Raji (cell line): ENCODE results near the gene MYCBPAP.
A peak's percentile ranks its signal among the peaks of the same experiment; 100 is the strongest.

Experiments
- POLR2A ChIP-seq: IDR thresholded peaks from 2 replicates; pipeline ENCODE4 v1.6.1; 2011; ENCODE audit warnings: low read depth, low read length, control low read depth; ENCODE audit not compliant: insufficient read depth

The MYCBPAP gene

DNA sequence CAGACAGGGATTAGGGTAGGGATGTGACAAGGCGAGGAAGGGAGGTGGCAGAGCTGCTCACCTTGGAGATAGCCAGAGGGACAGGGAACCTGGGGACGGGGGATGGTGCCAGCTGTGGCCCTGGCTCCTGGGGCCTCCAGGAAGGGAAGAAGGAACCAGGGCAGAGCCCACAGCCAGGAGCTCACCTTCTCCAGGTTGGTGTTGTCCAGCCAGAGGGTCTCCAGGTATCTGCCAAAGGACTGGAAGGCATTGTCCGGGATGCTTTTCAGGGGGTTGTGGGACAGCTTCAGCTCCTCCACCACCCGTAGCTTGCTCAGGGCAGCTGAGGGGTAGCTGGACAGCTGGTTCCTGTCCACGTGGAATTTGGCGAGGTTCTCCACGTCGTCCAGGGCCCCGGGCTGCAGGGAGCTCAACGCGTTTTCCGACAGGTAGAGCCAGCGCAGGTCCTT, 40.4 kb upstream of the MYCBPAP start:
- TF ChIP-seq POLR2A, result no peak

DNA sequence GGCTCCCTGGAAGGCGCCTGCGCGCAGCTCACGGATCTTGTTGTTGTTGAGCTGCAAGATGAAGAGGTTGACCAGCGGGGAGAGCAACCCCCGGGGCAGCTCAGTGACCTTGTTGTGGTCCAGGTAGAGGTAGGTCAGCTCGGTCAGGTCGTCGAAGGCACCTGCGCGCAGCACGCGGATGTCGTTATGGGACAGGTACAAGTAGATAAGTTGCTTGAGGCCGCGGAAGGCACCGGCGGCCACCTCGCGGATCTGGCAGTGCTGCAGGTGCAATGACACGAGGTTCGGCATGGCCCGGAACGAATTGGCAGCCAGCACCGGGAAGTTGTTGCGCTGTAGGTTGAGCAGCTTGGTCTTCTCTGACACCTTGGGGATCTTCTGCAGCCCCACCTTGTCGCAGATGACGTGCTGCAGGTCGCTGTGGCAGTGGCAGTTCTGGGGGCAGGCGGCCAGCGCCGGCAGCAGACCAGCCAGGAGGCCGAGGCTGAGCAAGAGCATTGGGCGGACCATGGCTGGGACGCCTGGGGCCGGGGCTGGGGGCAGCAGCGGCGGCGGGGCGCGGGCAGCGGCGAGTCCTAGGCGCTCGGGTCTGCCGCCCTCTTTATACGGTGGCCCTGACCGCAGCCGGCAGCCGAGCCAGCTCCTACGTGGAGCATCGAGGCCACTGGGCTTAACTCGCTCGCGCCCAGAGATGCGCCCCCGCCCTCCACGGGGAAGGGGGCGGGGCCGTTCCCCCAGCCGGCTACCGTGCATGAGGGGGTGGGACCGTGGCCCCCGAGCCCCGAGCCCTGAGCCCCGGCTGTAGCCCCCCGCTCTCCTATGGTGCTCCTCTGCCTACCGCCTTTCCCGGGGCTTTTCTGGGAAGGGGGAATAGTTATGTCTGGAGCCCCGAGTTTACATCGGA, 39.7 kb upstream of the MYCBPAP start, which contains the start of gene CHAD:
CHAD (minus strand) TSS at position 577 of the 904 bp plus-strand sequence; CDS start at position 510, 67 bp downstream.
- TF ChIP-seq POLR2A, result no peak

DNA sequence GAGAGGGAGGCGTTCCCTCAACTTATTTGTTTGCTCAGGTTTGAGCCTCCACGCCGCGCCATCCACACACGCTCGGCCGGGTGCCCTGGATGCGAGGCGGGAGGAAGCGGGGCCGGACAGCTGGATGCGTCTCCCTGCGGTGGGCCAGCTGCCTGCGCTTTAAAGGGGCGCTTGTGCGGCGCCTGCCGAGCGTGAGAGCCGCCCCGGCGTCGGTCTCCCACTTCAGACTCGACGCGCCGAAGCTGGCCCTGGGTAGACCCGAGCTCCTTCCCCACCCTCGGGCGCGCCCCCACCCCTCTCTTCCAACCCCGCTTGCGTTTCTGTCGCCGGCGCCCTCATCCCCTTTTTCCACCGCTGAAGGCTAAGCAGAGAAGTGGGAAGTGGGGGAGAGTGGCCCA, 39.0 kb upstream of the MYCBPAP start:
- TF ChIP-seq POLR2A, result no peak

DNA sequence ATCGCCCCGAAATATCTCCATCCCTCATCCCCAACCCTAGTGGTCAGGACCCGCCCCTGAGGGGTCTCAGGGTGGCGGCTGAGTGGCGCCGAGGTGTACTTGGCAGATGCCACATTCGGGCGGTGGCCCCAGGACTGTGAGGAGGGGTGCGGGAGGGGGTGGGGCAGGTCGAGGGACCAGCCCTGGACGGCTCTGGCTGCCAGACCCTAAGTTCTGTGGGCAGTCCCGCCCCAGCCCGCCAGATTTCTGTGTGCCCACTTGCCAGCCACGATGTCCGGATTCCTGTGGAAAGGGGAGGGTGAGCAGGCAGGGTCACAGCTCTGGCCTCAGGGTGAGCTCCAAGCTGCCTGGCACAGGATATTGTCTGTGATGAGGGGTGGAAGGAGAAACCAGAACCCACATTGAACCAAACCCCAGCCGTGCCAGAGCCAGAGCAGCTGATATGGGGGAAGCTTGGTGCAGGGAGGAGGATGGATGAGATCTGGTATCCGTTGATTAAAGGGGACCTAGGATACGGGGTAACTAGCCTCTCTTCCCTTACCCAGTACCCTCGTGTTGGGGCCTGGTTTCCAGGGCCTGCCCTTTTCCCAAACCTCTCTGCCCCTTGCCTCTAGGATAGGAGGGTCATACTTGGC, 38.5 kb upstream of the MYCBPAP start:
- TF ChIP-seq POLR2A, result no peak

DNA sequence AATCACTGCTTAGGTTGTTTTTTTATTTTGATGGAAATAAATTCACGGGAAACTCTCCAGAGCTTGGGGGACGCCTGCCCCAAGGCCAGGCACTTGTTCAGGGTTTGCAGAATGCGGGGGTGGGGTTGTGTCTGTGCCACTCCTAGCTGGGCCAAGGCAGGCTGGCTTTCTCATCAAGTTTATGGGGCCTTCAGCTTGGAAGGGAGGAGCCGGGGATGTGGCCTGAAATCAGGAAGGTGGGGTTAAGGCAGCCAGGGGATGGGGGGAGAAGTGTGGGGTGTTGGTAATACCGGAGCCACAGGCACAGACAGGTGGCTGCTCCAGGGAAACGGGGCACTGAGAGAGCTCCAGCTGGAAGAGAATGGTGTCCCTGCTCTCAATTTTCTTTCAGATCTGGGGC, 37.8 kb upstream of the MYCBPAP start:
- no peak for TF ChIP-seq POLR2A

DNA sequence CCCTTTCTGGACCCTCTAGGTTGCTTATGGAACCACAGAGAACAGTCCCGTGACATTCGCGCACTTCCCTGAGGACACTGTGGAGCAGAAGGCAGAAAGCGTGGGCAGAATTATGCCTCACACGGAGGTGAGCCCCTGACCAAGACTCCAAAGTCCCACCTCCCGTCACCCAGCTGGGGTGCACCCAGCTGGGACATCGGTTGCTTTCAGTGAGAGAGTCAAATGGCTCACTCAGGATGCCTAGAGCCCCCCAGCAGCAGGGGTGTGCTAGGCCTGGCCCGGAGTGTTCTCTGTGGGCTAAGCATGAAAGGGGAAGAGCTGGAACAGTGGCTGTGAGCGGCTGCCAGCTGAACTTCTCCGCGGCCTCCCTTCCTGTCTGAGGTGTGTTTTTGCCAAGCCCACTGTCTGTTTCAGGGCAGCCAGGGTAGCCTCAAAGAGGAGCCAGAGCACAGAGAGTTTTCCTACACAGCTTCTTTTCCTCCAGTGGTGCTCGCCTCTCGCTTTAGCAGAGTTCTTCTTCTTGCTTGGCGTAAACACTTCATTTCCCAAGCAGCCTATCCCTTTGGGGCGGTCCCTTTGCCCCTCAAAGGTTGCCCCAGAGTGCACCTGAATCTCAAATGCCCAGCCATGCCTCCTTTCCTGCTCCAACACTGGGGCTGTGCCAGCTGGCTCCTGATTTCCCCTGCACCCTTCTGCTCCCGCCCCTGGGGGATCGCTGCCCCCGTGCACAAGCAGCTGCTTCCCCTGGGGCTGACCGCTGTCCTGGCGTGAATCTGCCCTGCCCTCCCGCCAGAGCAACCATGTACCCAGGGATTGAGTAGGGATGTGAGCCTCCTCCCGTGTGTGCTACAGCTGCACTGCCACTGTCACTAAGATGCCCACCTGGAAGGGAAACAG, 37.0 kb upstream of the MYCBPAP start:
- TF ChIP-seq POLR2A, result no peak

DNA sequence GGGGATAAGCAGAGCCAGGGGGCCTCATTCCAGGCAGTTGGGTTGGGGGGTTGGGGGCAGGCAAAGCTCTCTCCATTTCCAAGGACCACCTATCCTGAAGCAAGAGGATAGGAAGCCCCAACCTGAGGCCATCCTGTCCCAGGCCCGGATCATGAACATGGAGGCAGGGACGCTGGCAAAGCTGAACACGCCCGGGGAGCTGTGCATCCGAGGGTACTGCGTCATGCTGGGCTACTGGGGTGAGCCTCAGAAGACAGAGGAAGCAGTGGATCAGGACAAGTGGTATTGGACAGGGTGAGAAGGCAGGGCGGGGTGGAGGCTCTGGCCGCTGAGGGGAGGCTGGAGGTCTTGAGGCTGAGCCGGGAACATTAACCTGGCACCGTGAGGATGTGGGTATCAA, 36.0 kb upstream of the MYCBPAP start:
- no peak for TF ChIP-seq POLR2A

DNA sequence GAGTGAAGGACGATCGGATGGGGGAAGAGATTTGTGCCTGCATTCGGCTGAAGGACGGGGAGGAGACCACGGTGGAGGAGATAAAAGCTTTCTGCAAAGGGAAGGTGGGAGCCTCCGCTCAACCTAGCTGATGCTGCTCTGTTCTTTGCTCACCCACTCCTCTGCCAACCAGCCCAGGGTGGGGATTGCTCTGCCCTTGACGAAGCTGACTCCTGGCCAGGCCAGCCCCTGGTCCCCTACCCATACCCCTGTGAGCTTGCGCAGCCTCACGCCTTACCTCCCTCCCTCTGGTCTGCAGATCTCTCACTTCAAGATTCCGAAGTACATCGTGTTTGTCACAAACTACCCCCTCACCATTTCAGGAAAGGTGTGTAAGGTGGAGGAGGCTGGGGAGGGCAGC, 34.3 kb upstream of the MYCBPAP start:
- TF ChIP-seq POLR2A, result no peak

DNA sequence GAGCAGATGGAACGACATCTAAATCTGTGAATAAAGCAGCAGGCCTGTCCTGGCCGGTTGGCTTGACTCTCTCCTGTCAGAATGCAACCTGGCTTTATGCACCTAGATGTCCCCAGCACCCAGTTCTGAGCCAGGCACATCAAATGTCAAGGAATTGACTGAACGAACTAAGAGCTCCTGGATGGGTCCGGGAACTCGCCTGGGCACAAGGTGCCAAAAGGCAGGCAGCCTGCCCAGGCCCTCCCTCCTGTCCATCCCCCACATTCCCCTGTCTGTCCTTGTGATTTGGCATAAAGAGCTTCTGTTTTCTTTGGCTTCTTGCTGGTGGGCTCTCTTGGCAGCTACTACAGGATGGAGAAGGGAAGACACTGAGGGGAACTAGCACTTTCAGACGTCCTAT, 33.7 kb upstream of the MYCBPAP start:
- TF ChIP-seq POLR2A, result no peak

DNA sequence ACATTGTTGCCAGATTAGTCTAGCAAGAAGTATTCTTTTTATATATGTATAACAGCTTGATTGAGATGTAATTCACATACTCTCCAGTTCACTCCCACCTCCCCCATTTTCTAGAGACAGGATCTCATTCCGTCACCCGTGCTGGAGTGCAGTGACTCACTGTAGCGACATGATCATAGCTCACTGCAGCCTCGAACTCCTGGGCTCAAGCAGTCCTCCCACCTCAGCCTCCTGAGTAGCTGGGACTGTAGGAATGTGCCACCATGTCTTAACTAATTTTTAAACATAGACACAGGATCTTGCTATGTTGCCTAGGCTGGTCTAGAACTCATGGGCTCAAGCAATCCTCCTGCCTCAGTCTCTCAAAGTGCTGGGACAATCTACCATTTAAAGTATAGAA, 32.9 kb upstream of the MYCBPAP start:
- no peak for TF ChIP-seq POLR2A

DNA sequence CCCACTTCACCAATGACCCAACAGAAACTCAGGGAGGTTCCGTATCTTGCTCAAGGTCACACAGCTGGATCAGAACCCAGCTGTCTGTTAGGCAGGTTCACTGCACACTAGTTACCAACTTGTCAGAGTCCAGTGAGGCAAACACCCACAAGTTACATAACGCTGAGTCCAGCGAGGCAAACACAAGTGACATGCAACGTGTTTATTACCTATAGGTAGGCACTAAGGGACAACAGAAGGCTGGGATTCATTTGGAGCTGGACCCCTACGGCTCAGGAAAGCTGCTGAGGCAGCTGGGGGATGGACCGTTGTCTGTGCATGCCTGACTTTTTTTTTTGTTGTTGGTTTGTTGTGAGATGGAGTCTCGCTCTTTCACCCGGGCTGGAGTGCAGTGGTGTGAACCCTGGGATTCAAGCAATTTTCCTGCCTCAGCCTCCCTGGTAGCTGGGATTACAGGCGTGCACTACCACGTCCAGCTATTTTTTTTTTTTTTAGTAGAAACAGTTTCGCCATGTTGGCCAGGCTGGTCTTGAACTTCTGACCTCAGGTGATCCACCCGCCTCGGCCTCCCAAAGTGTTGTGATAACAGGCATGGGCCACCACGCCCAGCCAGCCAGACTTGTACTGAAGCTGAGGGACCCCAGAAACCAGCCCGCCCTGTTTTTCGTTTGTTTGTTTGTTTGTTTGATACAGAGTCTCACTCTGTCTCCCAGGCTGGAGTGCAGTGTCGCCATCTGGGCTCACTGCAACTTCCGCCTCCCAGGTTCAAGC, 31.5 kb upstream of the MYCBPAP start:
- no peak for TF ChIP-seq POLR2A

DNA sequence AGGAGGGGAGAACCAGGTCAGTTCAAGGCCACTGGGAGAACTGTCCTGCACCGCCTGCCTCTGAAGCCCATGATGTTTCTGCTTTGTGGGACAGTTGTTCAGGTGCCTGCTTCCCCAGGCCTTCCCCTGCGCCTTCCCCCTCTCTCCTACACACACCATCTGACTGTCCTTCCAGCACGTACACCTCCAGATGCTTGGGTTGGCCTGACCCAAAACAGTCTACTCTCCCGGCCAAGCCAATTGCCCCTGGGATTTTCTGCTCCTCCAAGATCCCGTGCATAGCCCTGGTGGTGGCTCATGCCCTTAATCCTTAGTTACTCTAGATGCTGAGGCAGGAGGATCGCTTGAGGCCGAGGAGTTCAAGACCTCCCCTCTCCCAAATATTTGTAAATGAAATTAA, 30.3 kb upstream of the MYCBPAP start:
- no peak for TF ChIP-seq POLR2A

DNA sequence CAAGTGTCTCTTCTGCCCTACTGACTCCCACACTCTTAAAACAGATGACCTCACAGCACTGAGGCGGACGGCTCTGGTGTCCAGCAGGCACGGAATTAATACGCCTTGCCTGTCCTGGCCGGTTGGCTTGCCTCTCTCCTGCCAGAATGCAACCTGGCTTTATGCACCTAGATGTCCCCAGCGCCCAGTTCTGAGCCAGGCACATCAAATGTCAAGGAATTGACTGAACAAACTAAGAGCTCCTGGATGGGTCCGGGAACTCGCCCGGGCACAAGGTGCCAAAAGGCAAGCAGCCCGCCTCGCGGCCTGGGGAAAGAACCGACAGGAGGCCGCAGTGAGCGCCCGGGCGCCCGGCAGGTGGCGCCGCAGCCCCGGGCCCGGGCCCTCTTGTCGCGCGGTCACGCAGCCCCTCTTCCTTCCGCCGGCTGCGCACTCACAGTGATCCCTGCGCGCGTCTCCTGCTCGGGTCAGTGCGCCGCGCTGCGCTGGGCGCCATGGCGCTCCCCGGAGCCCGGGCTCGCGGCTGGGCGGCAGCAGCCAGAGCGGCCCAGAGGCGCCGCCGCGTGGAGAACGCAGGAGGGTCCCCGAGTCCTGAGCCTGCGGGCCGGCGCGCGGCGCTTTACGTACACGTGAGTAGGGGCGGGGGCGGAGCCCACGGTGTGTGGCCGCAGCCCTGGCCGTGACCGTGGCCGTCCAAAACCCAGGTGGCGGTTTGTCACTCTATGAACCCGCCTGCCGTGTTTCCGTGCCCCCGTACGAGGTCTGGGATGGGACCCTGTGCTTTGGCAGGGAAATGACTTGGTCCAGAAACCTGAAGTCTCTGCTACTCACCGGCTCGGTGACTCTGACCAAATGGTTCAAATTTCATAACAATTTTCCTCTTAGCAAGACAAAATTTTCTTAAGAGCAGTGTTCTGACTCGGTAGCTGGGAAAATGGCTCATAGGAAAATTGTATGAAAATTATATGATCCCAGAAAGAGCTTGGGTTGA, 29.6 kb upstream of the MYCBPAP start, which contains the start of gene RSAD1:
RSAD1 (plus strand) TSS at position 470 of the 991 bp plus-strand sequence; CDS start at position 495, 25 bp downstream.
- TF ChIP-seq POLR2A, result peak; percentile 90
